ENCODE results near the gene ACE2. TPM values are rescaled to one million over a fixed set of nuclear protein-coding genes. Genes with fewer than 3 reads are reported as not detected.

ACE2 gene
- total and polyA plus RNA-seq, 2 experiments from 2014 or later: 16.5 to 49.9 TPM

- no peaks in the 10 kb centered on the region for H3K36me3 ChIP-seq (replicated peaks; ENCODE audit: insufficient read depth, low read depth)
- H3K27ac ChIP-seq: no peak overlapping the region
- WGBS (ENCODE audit: low lambda C conversion rate, missing lambda C conversion rate): 78% methylated on average over 3 of the region's 3 CpGs
- H4K20me1 ChIP-seq (ENCODE audit: insufficient read depth, poor library complexity, severe bottlenecking): no peaks in the 10 kb centered on the region
- H3K9me2 ChIP-seq (replicated peaks; ENCODE audit: insufficient read depth): no peaks in the 10 kb centered on the region
- H3K4me1 ChIP-seq (ENCODE audit: insufficient read depth): no peaks in the 10 kb centered on the region
- H2AFZ ChIP-seq: no peak overlapping the region
- no peaks in the 10 kb centered on the region for H3K27me3 ChIP-seq
- no peak for DNase-seq (ENCODE audit: low spot score)
- TF ChIP-seq EZH2 (IDR thresholded peaks at IDR 0.05; ENCODE audit: borderline replicate concordance): no peak
- TF ChIP-seq CTCF (IDR thresholded peaks at IDR 0.05; ENCODE audit: poor library complexity): peak; percentile 16
- no peak overlapping the region for H3K4me2 ChIP-seq
- no peaks in the 10 kb centered on the region for H3K79me2 ChIP-seq
- no peak overlapping the region for H3K4me3 ChIP-seq
- H3K9me3 ChIP-seq (ENCODE audit: low read depth): no peaks in the 10 kb centered on the region
These were observed 44.5 kb upstream of the ACE2 start for GRCh38 chrX:15645266-15645665.

- no peaks in the 10 kb centered on the region for H4K20me1 ChIP-seq (ENCODE audit: insufficient read depth, poor library complexity, severe bottlenecking)
- H3K27me3 ChIP-seq: no peaks in the 10 kb centered on the region
- H3K9me2 ChIP-seq (replicated peaks; ENCODE audit: insufficient read depth): no peaks in the 10 kb centered on the region
- H3K4me1 ChIP-seq (ENCODE audit: insufficient read depth): no peaks in the 10 kb centered on the region
- H3K4me2 ChIP-seq: no peak overlapping the region
- no peaks in the 10 kb centered on the region for H3K36me3 ChIP-seq (replicated peaks; ENCODE audit: insufficient read depth, low read depth)
- H3K4me3 ChIP-seq: no peak overlapping the region
- H3K9me3 ChIP-seq (ENCODE audit: low read depth): no peaks in the 10 kb centered on the region
- no peak overlapping the region for H3K27ac ChIP-seq
- H3K79me2 ChIP-seq: no peaks in the 10 kb centered on the region
- H2AFZ ChIP-seq: no peak overlapping the region
- TF ChIP-seq CTCF (IDR thresholded peaks at IDR 0.05; ENCODE audit: poor library complexity) (no peak), EZH2 (IDR thresholded peaks at IDR 0.05; ENCODE audit: borderline replicate concordance) (no peak)
- 96% methylated on average over 1 of the region's 1 CpG for WGBS (ENCODE audit: low lambda C conversion rate, missing lambda C conversion rate)
- no peak for DNase-seq (ENCODE audit: low spot score)
These were observed 43.8 kb upstream of the ACE2 start for GRCh38 chrX:15644560-15644872.

GRCh38 chrX:15643786-15644559 is 43.2 kb upstream of the ACE2 start:
- TF ChIP-seq CTCF (IDR thresholded peaks at IDR 0.05; ENCODE audit: poor library complexity) (no peak), EZH2phosphoT487 (IDR thresholded peaks at IDR 0.05; ENCODE audit: low read depth, severe bottlenecking, unreplicated experiment) (no peak), EZH2 (IDR thresholded peaks at IDR 0.05; ENCODE audit: borderline replicate concordance) (no peak)
- Histone ChIP-seq H3K27ac (no peak overlapping the region), H3K9me3 (ENCODE audit: low read depth) (no peaks in the 10 kb centered on the region), H3K4me1 (ENCODE audit: insufficient read depth) (no peaks in the 10 kb centered on the region), H3K36me3 (replicated peaks; ENCODE audit: insufficient read depth, low read depth) (no peaks in the 10 kb centered on the region), H4K20me1 (ENCODE audit: insufficient read depth, poor library complexity, severe bottlenecking) (no peaks in the 10 kb centered on the region), H3K4me2 (no peak overlapping the region), H2AFZ (no peak overlapping the region), H3K79me2 (no peaks in the 10 kb centered on the region), H3K27me3 (no peaks in the 10 kb centered on the region), H3K4me3 (no peak overlapping the region), H3K9me2 (replicated peaks; ENCODE audit: insufficient read depth) (no peaks in the 10 kb centered on the region)
- 93% methylated on average over 7 of the region's 7 CpGs for WGBS (ENCODE audit: low lambda C conversion rate, missing lambda C conversion rate)
- no peak for DNase-seq (ENCODE audit: low spot score)

- no peak overlapping the region for H3K4me3 ChIP-seq
- no peak for TF ChIP-seq CTCF (IDR thresholded peaks at IDR 0.05; ENCODE audit: poor library complexity)
- no peak for TF ChIP-seq EZH2 (IDR thresholded peaks at IDR 0.05; ENCODE audit: borderline replicate concordance)
- TF ChIP-seq EZH2phosphoT487 (IDR thresholded peaks at IDR 0.05; ENCODE audit: low read depth, severe bottlenecking, unreplicated experiment): no peak
- no peaks in the 10 kb centered on the region for H4K20me1 ChIP-seq (ENCODE audit: insufficient read depth, poor library complexity, severe bottlenecking)
- H3K4me2 ChIP-seq: no peak overlapping the region
- H3K9me2 ChIP-seq (replicated peaks; ENCODE audit: insufficient read depth): no peaks in the 10 kb centered on the region
- DNase-seq (ENCODE audit: low spot score): no peak
- H3K79me2 ChIP-seq: no peaks in the 10 kb centered on the region
- H3K27me3 ChIP-seq: no peaks in the 10 kb centered on the region
- H2AFZ ChIP-seq: no peak overlapping the region
- no peaks in the 10 kb centered on the region for H3K36me3 ChIP-seq (replicated peaks; ENCODE audit: insufficient read depth, low read depth)
- no peaks in the 10 kb centered on the region for H3K4me1 ChIP-seq (ENCODE audit: insufficient read depth)
- H3K9me3 ChIP-seq (ENCODE audit: low read depth): no peaks in the 10 kb centered on the region
- H3K27ac ChIP-seq: no peak overlapping the region
These were observed 30.9 kb upstream of the ACE2 start for GRCh38 chrX:15631637-15632036.

Data from hepatocyte (in vitro differentiated cells).